Stimulated activated memory B cell treated with anti-CD40 and anti-IgM and Interleukin-4, amounts not matched to agents 10 μg/mL and 1 μg/mL and 100 μg/mL, for 72 hours (primary cell): Measurements from ENCODE around the gene FDXR.

ENCODE experiments used
- ATAC-seq: fragments of 150-1000 bp; cut with Tn5 transposase; 2 replicates; pipeline ENCODE4 v1.10.0; 2021
- H3K27ac Mint-ChIP-seq: one replicate; pipeline ENCODE4 v1.8.0; 2022; ENCODE audit warnings: mild to moderate bottlenecking, mixed read lengths
- H3K27me3 Mint-ChIP-seq: one replicate; pipeline ENCODE4 v1.8.0; 2022; ENCODE audit warnings: mixed read lengths
- H3K36me3 Mint-ChIP-seq: one replicate; pipeline ENCODE4 v1.8.0; 2022; ENCODE audit warnings: mixed read lengths
- H3K4me1 Mint-ChIP-seq: one replicate; pipeline ENCODE4 v1.8.0; 2022; ENCODE audit warnings: mixed read lengths
- H3K4me3 Mint-ChIP-seq: one replicate; pipeline ENCODE4 v1.8.0; 2022; ENCODE audit warnings: mild to moderate bottlenecking, moderate library complexity, mixed read lengths
- H3K9me3 Mint-ChIP-seq: one replicate; pipeline ENCODE4 v1.8.0; 2022; ENCODE audit warnings: mixed read lengths

The FDXR gene

GRCh38 chr17:74859459-74860228 lies 13.2 kb downstream of the FDXR start, which contains the start of gene GRIN2C:
GRIN2C (minus strand) TSS chr17:74859885; CDS start chr17:74855092, 4,793 bp downstream.
- Mint-ChIP-seq H3K4me3 (peak within 1 kb of the TSS; percentile 74), H3K4me1 (peaks cover 41% of the 10 kb centered on the region), H3K9me3 (no peaks in the 10 kb centered on the region), H3K27ac (peak within 1 kb of the TSS; percentile 42), H3K36me3 (no peaks in the 10 kb centered on the region), H3K27me3 (peaks cover 90% of the 10 kb centered on the region)
- peak; percentile 24 for ATAC-seq

- Mint-ChIP-seq H3K4me3 (peak overlapping the region; percentile 49), H3K4me1 (peaks cover 39% of the 10 kb centered on the region), H3K27ac (no peak overlapping the region), H3K27me3 (peaks cover 97% of the 10 kb centered on the region), H3K36me3 (no peaks in the 10 kb centered on the region), H3K9me3 (no peaks in the 10 kb centered on the region)
- ATAC-seq: no peak
Measured at GRCh38 chr17:74858672-74859458, 13.9 kb downstream of the FDXR start.

- ATAC-seq: no peak
- no peak overlapping the region for H3K4me3 Mint-ChIP-seq
- H3K27ac Mint-ChIP-seq: no peak overlapping the region
- H3K36me3 Mint-ChIP-seq: no peaks in the 10 kb centered on the region
- no peaks in the 10 kb centered on the region for H3K9me3 Mint-ChIP-seq
- H3K27me3 Mint-ChIP-seq: peaks cover 93% of the 10 kb centered on the region
- H3K4me1 Mint-ChIP-seq: peaks cover 40% of the 10 kb centered on the region
Measured at GRCh38 chr17:74857191-74857590, 15.6 kb downstream of the FDXR start.

- Mint-ChIP-seq H3K4me1 (peaks cover 33% of the 10 kb centered on the region), H3K4me3 (no peak overlapping the region), H3K9me3 (no peaks in the 10 kb centered on the region), H3K27me3 (peaks cover 90% of the 10 kb centered on the region), H3K36me3 (no peaks in the 10 kb centered on the region), H3K27ac (no peak overlapping the region)
- no peak for ATAC-seq
Measured at GRCh38 chr17:74856112-74856511, 16.7 kb downstream of the FDXR start.

- peaks cover 90% of the 10 kb centered on the region for H3K27me3 Mint-ChIP-seq
- no peaks in the 10 kb centered on the region for H3K9me3 Mint-ChIP-seq
- H3K36me3 Mint-ChIP-seq: no peaks in the 10 kb centered on the region
- H3K4me3 Mint-ChIP-seq: no peak overlapping the region
- peaks cover 25% of the 10 kb centered on the region for H3K4me1 Mint-ChIP-seq
- no peak overlapping the region for H3K27ac Mint-ChIP-seq
- no peak for ATAC-seq
Measured at GRCh38 chr17:74855323-74855722, 17.5 kb downstream of the FDXR start.

- H3K4me3 Mint-ChIP-seq: no peak overlapping the region
- no peaks in the 10 kb centered on the region for H3K36me3 Mint-ChIP-seq
- no peaks in the 10 kb centered on the region for H3K9me3 Mint-ChIP-seq
- ATAC-seq: no peak
- H3K4me1 Mint-ChIP-seq: peaks cover 21% of the 10 kb centered on the region
- H3K27ac Mint-ChIP-seq: no peak overlapping the region
- H3K27me3 Mint-ChIP-seq: peaks cover 90% of the 10 kb centered on the region
Measured at GRCh38 chr17:74854792-74855191, 18.0 kb downstream of the FDXR start.

GRCh38 chr17:74853669-74854068 lies 19.1 kb downstream of the FDXR start:
- Mint-ChIP-seq H3K27me3 (peaks cover 91% of the 10 kb centered on the region), H3K9me3 (no peaks in the 10 kb centered on the region), H3K36me3 (no peaks in the 10 kb centered on the region), H3K4me3 (no peak overlapping the region), H3K27ac (no peak overlapping the region), H3K4me1 (peaks cover 16% of the 10 kb centered on the region)
- no peak for ATAC-seq

- no peak overlapping the region for H3K4me3 Mint-ChIP-seq
- H3K4me1 Mint-ChIP-seq: peaks cover 16% of the 10 kb centered on the region
- peaks cover 91% of the 10 kb centered on the region for H3K27me3 Mint-ChIP-seq
- H3K27ac Mint-ChIP-seq: no peak overlapping the region
- ATAC-seq: no peak
- no peaks in the 10 kb centered on the region for H3K36me3 Mint-ChIP-seq
- H3K9me3 Mint-ChIP-seq: no peaks in the 10 kb centered on the region
Measured at GRCh38 chr17:74853048-74853397, 19.8 kb downstream of the FDXR start.

GRCh38 chr17:74852237-74853047 lies 20.4 kb downstream of the FDXR start:
- H3K4me1 Mint-ChIP-seq: peaks cover 12% of the 10 kb centered on the region
- no peak overlapping the region for H3K27ac Mint-ChIP-seq
- peak; percentile 63 for ATAC-seq
- H3K4me3 Mint-ChIP-seq: peak overlapping the region; percentile 45
- H3K36me3 Mint-ChIP-seq: no peaks in the 10 kb centered on the region
- H3K9me3 Mint-ChIP-seq: no peaks in the 10 kb centered on the region
- H3K27me3 Mint-ChIP-seq: peaks cover 88% of the 10 kb centered on the region

- Mint-ChIP-seq H3K9me3 (no peaks in the 10 kb centered on the region), H3K27ac (no peak overlapping the region), H3K27me3 (peaks cover 82% of the 10 kb centered on the region), H3K36me3 (no peaks in the 10 kb centered on the region), H3K4me3 (no peak overlapping the region), H3K4me1 (peaks cover 5% of the 10 kb centered on the region)
- ATAC-seq: no peak
Measured at GRCh38 chr17:74851612-74852236, 21.1 kb downstream of the FDXR start.

GRCh38 chr17:74850914-74851313 lies 21.9 kb downstream of the FDXR start:
- ATAC-seq: no peak
- no peaks in the 10 kb centered on the region for H3K36me3 Mint-ChIP-seq
- no peak overlapping the region for H3K27ac Mint-ChIP-seq
- H3K9me3 Mint-ChIP-seq: no peaks in the 10 kb centered on the region
- H3K4me3 Mint-ChIP-seq: no peak overlapping the region
- H3K27me3 Mint-ChIP-seq: peaks cover 82% of the 10 kb centered on the region
- peaks cover 4% of the 10 kb centered on the region for H3K4me1 Mint-ChIP-seq

GRCh38 chr17:74850310-74850709 lies 22.5 kb downstream of the FDXR start:
- no peaks in the 10 kb centered on the region for H3K36me3 Mint-ChIP-seq

GRCh38 chr17:74848656-74849399 lies 24.0 kb downstream of the FDXR start:
- ATAC-seq: no peak
- Mint-ChIP-seq H3K36me3 (no peaks in the 10 kb centered on the region), H3K4me1 (peaks cover 10% of the 10 kb centered on the region), H3K27ac (no peak overlapping the region), H3K4me3 (no peak overlapping the region), H3K27me3 (peaks cover 75% of the 10 kb centered on the region), H3K9me3 (no peaks in the 10 kb centered on the region)

More at GRCh38 chr17:74850310-74850709, 22.5 kb downstream of the FDXR start:
- Mint-ChIP-seq H3K9me3 (no peaks in the 10 kb centered on the region), H3K4me1 (peaks cover 4% of the 10 kb centered on the region), H3K4me3 (no peak overlapping the region), H3K27ac (no peak overlapping the region), H3K27me3 (peaks cover 82% of the 10 kb centered on the region)
- ATAC-seq: no peak

- no peak for ATAC-seq
- no peak overlapping the region for H3K4me3 Mint-ChIP-seq
- H3K27ac Mint-ChIP-seq: no peak overlapping the region
- H3K9me3 Mint-ChIP-seq: no peaks in the 10 kb centered on the region
- H3K36me3 Mint-ChIP-seq: no peaks in the 10 kb centered on the region
- peaks cover 12% of the 10 kb centered on the region for H3K4me1 Mint-ChIP-seq
- H3K27me3 Mint-ChIP-seq: peaks cover 68% of the 10 kb centered on the region
Measured at GRCh38 chr17:74846621-74847020, 26.2 kb downstream of the FDXR start.
